MCF 10A (cell line): ENCODE results near the gene LRP1B. TPM values are rescaled to one million over a fixed set of nuclear protein-coding genes. Genes with fewer than 3 reads are reported as not detected.

Experiments
- BruUV-seq: library from RNA; stranded (reverse); fragments of 400-500 nt; replicated peaks from 2 replicates; lab custom pipeline; 2021; lab: Mats Ljungman, UMichigan
- CTCF ChIA-PET: fragments of 300-600 bp; sonication (Branson Sonifier 250); formaldehyde crosslinking; extraction: SDS; loops from one replicate; lab custom pipeline; 2021; ENCODE audit warnings: antibody characterized with exemption, inconsistent platforms; lab: Yijun Ruan, JAX
- POLR2A ChIA-PET: fragments of 300-600, 350-650 bp; sonication (Branson Sonifier 250); formaldehyde crosslinking; extraction: SDS; loops from one replicate; lab custom pipeline; 2020; ENCODE audit warnings: antibody characterized with exemption, inconsistent platforms; lab: Yijun Ruan, JAX
- DNase-seq: peaks from one replicate; pipeline ENCODE4 v3.0.0-alpha.2; 2018; ENCODE audit not compliant: unreplicated experiment
- H3K27ac Mint-ChIP-seq: one replicate; pipeline ENCODE4 v1.8.0; 2022; ENCODE audit warnings: mild to moderate bottlenecking, low read depth, mixed read lengths; ENCODE audit not compliant: unreplicated experiment
- H3K27me3 Mint-ChIP-seq: one replicate; pipeline ENCODE4 v1.8.0; 2022; ENCODE audit warnings: mixed read lengths; ENCODE audit not compliant: insufficient read depth, unreplicated experiment
- H3K36me3 Mint-ChIP-seq: one replicate; pipeline ENCODE4 v1.8.0; 2022; ENCODE audit warnings: mild to moderate bottlenecking, moderate library complexity, mixed read lengths; ENCODE audit not compliant: insufficient read depth, unreplicated experiment
- H3K4me1 Mint-ChIP-seq: one replicate; pipeline ENCODE4 v1.8.0; 2022; ENCODE audit warnings: mixed read lengths; ENCODE audit not compliant: insufficient read depth, unreplicated experiment
- H3K4me3 Mint-ChIP-seq: one replicate; pipeline ENCODE4 v1.8.0; 2022; ENCODE audit warnings: mild to moderate bottlenecking, moderate library complexity, mixed read lengths; ENCODE audit not compliant: unreplicated experiment
- H3K9me3 Mint-ChIP-seq: one replicate; pipeline ENCODE4 v1.8.0; 2022; ENCODE audit warnings: mixed read lengths; ENCODE audit not compliant: unreplicated experiment
- CTCF ChIP-seq: fragments of 200-600 bp; IDR thresholded peaks from one replicate; pipeline ENCODE4 v1.8.0; 2022; ENCODE audit warnings: antibody characterized with exemption, mild to moderate bottlenecking; ENCODE audit not compliant: unreplicated experiment
- intact Hi-C: fragments of 100-400 bp; cut with micrococcal nuclease; formaldehyde crosslinking; loops from 2 replicates; pipeline ENCODE4 v1.14.1; 2022
- total RNA-seq: library from RNA; stranded (reverse); gene quantifications from 2 replicates; pipeline ENCODE4 v1.2.3, GENCODE V29; 2022

Gene LRP1B
- total RNA-seq, 1 experiment from 2014 or later, result not detected

GRCh38 chr2:141105763-141106162 is 1025.1 kb downstream of the LRP1B start:
- no TSS peak for BruUV-seq
- no peaks in the 10 kb centered on the region for H3K4me1 Mint-ChIP-seq
- POLR2A ChIA-PET, result no interaction called here
- intact Hi-C loops, result no loop called here
- no peak for DNase-seq
- TF ChIP-seq CTCF, result no peak
- H3K27ac Mint-ChIP-seq, result no peak overlapping the region
- H3K4me3 Mint-ChIP-seq, result no peak overlapping the region
- no peaks in the 10 kb centered on the region for H3K36me3 Mint-ChIP-seq
- no peaks in the 10 kb centered on the region for H3K27me3 Mint-ChIP-seq
- no peaks in the 10 kb centered on the region for H3K9me3 Mint-ChIP-seq
- CTCF ChIA-PET, result interaction anchor here (0.5 kb wide), 1 partner anchor 191 kb away, joined by 3 read pairs; no protein-coding TSS in a partner anchor

GRCh38 chr2:141103216-141103615 is 1027.6 kb downstream of the LRP1B start:
- POLR2A ChIA-PET, result no interaction called here

GRCh38 chr2:141079231-141079630 is 1051.6 kb downstream of the LRP1B start:
- ChIA-PET POLR2A (no interaction called here), CTCF (no interaction called here)
- Mint-ChIP-seq H3K9me3 (no peaks in the 10 kb centered on the region), H3K27ac (no peak overlapping the region), H3K4me1 (no peaks in the 10 kb centered on the region), H3K4me3 (no peak overlapping the region), H3K36me3 (no peaks in the 10 kb centered on the region), H3K27me3 (no peaks in the 10 kb centered on the region)
- intact Hi-C loops, result no loop called here
- BruUV-seq, result no TSS peak
- DNase-seq, result no peak
- TF ChIP-seq CTCF, result no peak

More at GRCh38 chr2:141103216-141103615, 1027.6 kb downstream of the LRP1B start:
- intact Hi-C loops, result no loop called here
- no peaks in the 10 kb centered on the region for H3K36me3 Mint-ChIP-seq
- BruUV-seq, result no TSS peak
- no peaks in the 10 kb centered on the region for H3K4me1 Mint-ChIP-seq
- no peak overlapping the region for H3K4me3 Mint-ChIP-seq
- H3K9me3 Mint-ChIP-seq, result no peaks in the 10 kb centered on the region
- no peak overlapping the region for H3K27ac Mint-ChIP-seq
- H3K27me3 Mint-ChIP-seq, result no peaks in the 10 kb centered on the region
- DNase-seq, result no peak
- CTCF ChIA-PET, result interaction anchor here (0.6 kb wide), 1 partner anchor 231 kb away, joined by 4 read pairs; no protein-coding TSS in a partner anchor
- no peak for TF ChIP-seq CTCF

- no peaks in the 10 kb centered on the region for H3K27me3 Mint-ChIP-seq
- H3K9me3 Mint-ChIP-seq, result no peaks in the 10 kb centered on the region
- no peaks in the 10 kb centered on the region for H3K36me3 Mint-ChIP-seq
- ChIA-PET CTCF (interaction anchor here (0.6 kb wide), 1 partner anchor 257 kb away, joined by 4 read pairs; no protein-coding TSS in a partner anchor), POLR2A (no interaction called here)
- no peak overlapping the region for H3K27ac Mint-ChIP-seq
- no TSS peak for BruUV-seq
- no peaks in the 10 kb centered on the region for H3K4me1 Mint-ChIP-seq
- intact Hi-C loops, result no loop called here
- H3K4me3 Mint-ChIP-seq, result no peak overlapping the region
- no peak for DNase-seq
- TF ChIP-seq CTCF, result no peak
Observed at GRCh38 chr2:141075753-141076152, 1055.1 kb downstream of the LRP1B start.
